ENCODE results near the gene ARPC2.

The ARPC2 gene

DNA sequence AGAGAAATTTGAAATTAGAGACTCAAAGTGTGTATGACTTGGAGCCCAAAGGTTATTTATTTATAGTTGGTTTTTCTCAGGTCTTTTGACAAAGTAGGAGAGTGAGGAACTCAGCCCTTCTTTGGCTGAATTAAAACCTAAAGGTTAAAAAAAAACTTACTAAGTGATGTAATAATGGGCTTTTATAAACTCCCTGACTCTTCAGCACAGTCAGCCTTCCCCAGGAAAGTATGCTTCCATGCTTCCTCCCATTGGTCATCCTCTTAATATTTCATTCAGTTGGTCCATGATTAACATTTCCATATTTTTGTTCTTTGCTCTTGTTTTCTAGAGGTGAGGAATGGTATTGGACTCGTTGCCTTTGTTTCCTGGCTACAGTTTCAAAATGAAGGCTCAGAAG lies 7.2 kb downstream of the ARPC2 start:
- TF ChIP-seq, protein P1, sequence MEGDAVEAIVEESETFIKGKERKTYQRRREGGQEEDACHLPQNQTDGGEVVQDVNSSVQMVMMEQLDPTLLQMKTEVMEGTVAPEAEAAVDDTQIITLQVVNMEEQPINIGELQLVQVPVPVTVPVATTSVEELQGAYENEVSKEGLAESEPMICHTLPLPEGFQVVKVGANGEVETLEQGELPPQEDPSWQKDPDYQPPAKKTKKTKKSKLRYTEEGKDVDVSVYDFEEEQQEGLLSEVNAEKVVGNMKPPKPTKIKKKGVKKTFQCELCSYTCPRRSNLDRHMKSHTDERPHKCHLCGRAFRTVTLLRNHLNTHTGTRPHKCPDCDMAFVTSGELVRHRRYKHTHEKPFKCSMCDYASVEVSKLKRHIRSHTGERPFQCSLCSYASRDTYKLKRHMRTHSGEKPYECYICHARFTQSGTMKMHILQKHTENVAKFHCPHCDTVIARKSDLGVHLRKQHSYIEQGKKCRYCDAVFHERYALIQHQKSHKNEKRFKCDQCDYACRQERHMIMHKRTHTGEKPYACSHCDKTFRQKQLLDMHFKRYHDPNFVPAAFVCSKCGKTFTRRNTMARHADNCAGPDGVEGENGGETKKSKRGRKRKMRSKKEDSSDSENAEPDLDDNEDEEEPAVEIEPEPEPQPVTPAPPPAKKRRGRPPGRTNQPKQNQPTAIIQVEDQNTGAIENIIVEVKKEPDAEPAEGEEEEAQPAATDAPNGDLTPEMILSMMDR (IDR thresholded peaks at IDR 0.05; ENCODE audit: low read depth, low read length), result no peak
- peak in 1 of 2 donors; percentile 65 for DNase-seq (ENCODE audit: low read depth in 2 of 2)
- no peak overlapping the region for H3K4me3 ChIP-seq (replicated peaks in 1 of 2; ENCODE audit: low read depth in 2 of 2, low read length in 2 of 2)

DNA sequence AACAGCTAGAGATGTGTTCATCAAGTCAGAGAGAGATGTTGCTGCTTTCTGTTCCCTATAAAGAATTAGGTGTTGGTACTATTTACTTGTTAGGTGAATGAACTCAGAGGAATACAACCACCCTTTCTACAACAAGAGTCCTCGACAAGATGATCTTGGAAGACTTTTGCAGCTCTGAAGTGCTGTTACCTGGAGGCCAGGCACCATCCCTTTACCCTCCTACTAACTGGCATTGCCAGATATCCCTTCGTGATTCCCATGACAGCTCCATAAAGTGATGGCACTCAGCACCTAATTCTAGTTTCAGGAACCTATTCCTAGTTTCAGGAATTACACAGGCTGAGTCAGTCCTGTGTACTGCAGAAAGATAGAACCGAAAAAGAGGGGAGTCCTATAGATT lies 9.9 kb downstream of the ARPC2 start:
- TF ChIP-seq, protein P1 (IDR thresholded peaks at IDR 0.05; ENCODE audit: low read depth, low read length), result no peak
- DNase-seq (ENCODE audit: low read depth in 2 of 2), result no peak
- H3K4me3 ChIP-seq (replicated peaks in 1 of 2; ENCODE audit: low read depth in 2 of 2, low read length in 2 of 2), result no peak overlapping the region

DNA sequence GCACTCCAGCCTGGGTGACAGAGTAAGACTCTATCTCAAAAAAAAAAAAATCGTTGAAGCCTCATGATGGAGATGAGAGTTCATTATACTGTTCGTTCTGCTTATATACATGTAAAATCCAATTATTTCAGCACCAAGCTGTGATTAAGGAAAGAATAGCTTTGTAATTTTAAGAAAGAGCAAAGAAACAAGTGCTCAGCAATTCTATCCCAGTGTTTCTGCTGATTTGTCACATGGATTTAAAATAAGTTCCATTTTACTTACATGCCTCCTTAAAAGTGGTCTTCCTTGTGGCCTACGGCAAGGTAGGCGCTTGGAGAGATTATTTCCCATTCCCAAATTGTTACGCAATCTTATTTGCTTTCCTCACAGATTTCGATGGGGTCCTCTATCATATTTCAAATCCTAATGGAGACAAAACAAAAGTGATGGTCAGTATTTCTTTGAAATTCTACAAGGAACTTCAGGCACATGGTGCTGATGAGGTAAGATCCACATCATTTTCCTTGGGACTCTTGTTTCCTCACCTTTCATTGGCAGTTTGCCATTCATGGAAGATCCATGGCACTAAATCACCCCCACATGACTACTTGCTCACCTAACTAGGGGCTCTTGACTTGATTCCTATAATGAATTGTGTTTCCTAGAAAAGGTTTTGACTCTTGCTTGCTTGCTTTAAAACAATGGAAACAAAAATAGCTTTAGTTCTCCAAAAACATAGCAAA lies 11.5 kb downstream of the ARPC2 start:
- DNase-seq (ENCODE audit: low read depth in 2 of 2), result peak in 1 of 2 donors; percentile 55
- H3K4me3 ChIP-seq (replicated peaks in 1 of 2; ENCODE audit: low read depth in 2 of 2, low read length in 2 of 2), result no peak overlapping the region
- TF ChIP-seq, protein P1 (IDR thresholded peaks at IDR 0.05; ENCODE audit: low read depth, low read length), result no peak

DNA sequence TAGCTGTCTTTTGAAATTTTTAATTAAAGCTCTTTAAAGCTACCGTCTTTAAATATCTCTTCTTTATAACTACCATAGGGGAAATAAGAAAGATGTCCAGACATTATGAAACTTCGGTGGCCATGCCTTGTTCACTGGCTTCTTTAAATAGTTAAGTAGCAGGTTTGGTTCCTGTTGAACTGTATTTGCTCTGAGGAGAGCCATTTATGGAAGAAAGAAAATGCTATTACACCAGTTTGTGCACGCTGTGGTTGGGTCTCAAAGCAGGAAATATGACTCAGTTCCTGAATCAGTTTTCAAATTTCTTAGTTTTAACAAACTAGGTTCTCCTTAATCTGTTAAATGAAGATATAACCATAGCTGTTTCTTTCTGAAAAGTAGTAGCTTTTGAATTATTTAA lies 12.2 kb downstream of the ARPC2 start:
- TF ChIP-seq, protein P1 (IDR thresholded peaks at IDR 0.05; ENCODE audit: low read depth, low read length), result no peak
- H3K4me3 ChIP-seq (replicated peaks in 1 of 2; ENCODE audit: low read depth in 2 of 2, low read length in 2 of 2), result no peak overlapping the region
- DNase-seq (ENCODE audit: low read depth in 2 of 2), result peak; percentile 86 to 89

DNA sequence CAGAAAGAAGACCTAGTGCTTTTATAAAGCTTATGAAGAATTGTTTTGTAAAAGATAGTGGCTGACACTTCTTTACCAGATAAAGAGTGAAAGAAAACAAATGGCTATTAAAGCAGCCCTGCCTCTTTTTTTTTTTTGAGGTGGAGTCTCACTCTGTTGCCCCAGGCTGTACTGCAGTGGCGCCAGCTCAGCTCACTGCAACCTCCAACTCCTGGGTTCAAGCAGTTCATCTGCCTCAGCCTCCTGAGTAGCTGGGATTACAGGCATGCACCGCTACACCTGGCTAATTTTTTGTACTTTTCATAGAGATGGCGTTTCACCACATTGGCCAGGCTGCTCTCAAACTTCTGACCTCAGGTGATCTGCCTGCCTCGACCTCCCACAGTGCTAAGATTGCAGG lies 12.9 kb downstream of the ARPC2 start:
- H3K4me3 ChIP-seq (replicated peaks in 1 of 2; ENCODE audit: low read depth in 2 of 2, low read length in 2 of 2), result no peak overlapping the region
- TF ChIP-seq, protein P1 (IDR thresholded peaks at IDR 0.05; ENCODE audit: low read depth, low read length), result no peak
- DNase-seq (ENCODE audit: low read depth in 2 of 2), result peak; percentile 25 to 46

DNA sequence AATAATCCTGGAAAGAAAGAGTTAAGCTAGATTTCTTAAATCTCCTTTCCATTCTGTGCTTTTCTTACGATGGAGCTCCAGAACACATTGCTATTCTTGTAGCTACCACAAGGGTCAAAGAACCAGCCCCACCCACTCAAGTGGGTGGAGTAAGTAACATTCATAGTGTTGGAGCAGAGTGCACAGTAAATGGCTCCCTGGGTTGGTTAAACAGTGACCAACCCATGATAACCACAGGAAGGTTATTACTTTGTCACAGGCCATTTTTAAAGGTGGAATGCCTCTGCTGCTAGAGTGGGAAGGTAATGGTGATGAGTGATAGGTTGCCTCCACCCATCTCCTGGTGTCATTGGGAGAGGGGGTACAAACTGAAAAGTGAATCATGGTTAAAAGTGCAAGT lies 13.9 kb downstream of the ARPC2 start:
- TF ChIP-seq, protein P1 (IDR thresholded peaks at IDR 0.05; ENCODE audit: low read depth, low read length), result peak; percentile 43
- DNase-seq (ENCODE audit: low read depth in 2 of 2), result peak; percentile 43 to 65
- H3K4me3 ChIP-seq (replicated peaks in 1 of 2; ENCODE audit: low read depth in 2 of 2, low read length in 2 of 2), result no peak overlapping the region

DNA sequence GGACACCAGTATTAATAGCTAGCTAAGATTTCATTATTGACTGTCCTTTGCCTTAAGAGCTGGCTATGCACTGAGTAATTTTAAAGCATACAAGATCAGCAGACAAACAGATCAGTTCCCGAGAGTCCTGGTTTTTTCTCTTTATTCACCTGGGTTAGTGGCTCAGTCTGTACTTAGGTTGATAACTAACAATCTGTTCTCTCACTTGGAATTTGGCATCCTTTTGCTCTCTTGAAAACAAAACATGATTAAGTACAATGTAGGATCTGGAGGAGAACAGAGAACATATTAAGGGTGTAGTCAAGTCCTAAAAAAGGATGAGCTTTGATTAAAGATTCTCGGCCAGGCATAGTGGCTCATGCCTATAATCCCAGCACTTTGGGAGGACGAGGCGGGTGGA lies 16.6 kb downstream of the ARPC2 start:
- DNase-seq (ENCODE audit: low read depth in 2 of 2), result no peak
- H3K4me3 ChIP-seq (replicated peaks in 1 of 2; ENCODE audit: low read depth in 2 of 2, low read length in 2 of 2), result no peak overlapping the region
- TF ChIP-seq, protein P1 (IDR thresholded peaks at IDR 0.05; ENCODE audit: low read depth, low read length), result no peak

All from cardiac fibroblast (primary cell).